DOHH2 (cell line): ENCODE data around the gene RPTN.

Experiments
- H3F3A ChIP-seq: fragments of 200-600 bp; sonication (generic), shearing (Covaris generic); 2 replicates; pipeline ENCODE4 v1.6.0; 2016; ENCODE audit warnings: antibody characterized with exemption, mild to moderate bottlenecking; ENCODE audit not compliant: control insufficient read depth, insufficient read depth
- H3K27ac ChIP-seq: fragments of 200-600 bp; sonication (generic); 2 replicates; pipeline ENCODE4 v1.5.1; 2014; ENCODE audit warnings: low read depth, mild to moderate bottlenecking, low read length, moderate library complexity
- H3K27me3 ChIP-seq: fragments of 200-600 bp; sonication (generic); 2 replicates; pipeline ENCODE4 v1.6.1; 2014; ENCODE audit warnings: mild to moderate bottlenecking, low read length, mixed read lengths; ENCODE audit not compliant: control insufficient read depth
- H3K36me3 ChIP-seq: fragments of 200-600 bp; sonication (generic); 2 replicates; pipeline ENCODE4 v1.6.1; 2014; ENCODE audit warnings: mild to moderate bottlenecking, low read length, moderate library complexity, mixed read lengths; ENCODE audit not compliant: control insufficient read depth
- H3K4me1 ChIP-seq: fragments of 200-600 bp; sonication (generic); 2 replicates; pipeline ENCODE4 v1.6.1; 2014; ENCODE audit warnings: mild to moderate bottlenecking, low read length, mixed read lengths; ENCODE audit not compliant: control insufficient read depth
- H3K4me2 ChIP-seq: fragments of 200-600 bp; sonication (generic); 2 replicates; pipeline ENCODE4 v1.6.0; 2014; ENCODE audit warnings: mild to moderate bottlenecking, low read length, moderate library complexity
- H3K4me3 ChIP-seq: fragments of 200-600 bp; sonication (generic); 2 replicates; pipeline ENCODE4 v1.5.1; 2014; ENCODE audit warnings: mild to moderate bottlenecking, low read length, mixed read lengths
- H3K79me2 ChIP-seq: fragments of 200-600 bp; sonication (generic); 2 replicates; pipeline ENCODE4 v1.6.1; 2014; ENCODE audit warnings: mild to moderate bottlenecking, low read length, mixed read lengths; ENCODE audit not compliant: control insufficient read depth
- H3K9me2 ChIP-seq: fragments of 200-600 bp; sonication (generic); replicated peaks from 2 replicates; pipeline ENCODE4 v1.6.1; 2014; ENCODE audit warnings: mild to moderate bottlenecking, low read length, mixed read lengths; ENCODE audit not compliant: control insufficient read depth
- H3K9me3 ChIP-seq: fragments of 200-600 bp; sonication (generic); 2 replicates; pipeline ENCODE4 v1.6.1; 2014; ENCODE audit warnings: antibody characterized with exemption, low read length, mixed read lengths; ENCODE audit not compliant: control insufficient read depth, insufficient read depth
- H4K20me1 ChIP-seq: fragments of 200-600 bp; sonication (generic); 2 replicates; pipeline ENCODE4 v1.6.0; 2014; ENCODE audit warnings: low read depth, mild to moderate bottlenecking, antibody characterized with exemption, low read length, moderate library complexity; ENCODE audit not compliant: control insufficient read depth, insufficient read depth
- CTCF ChIP-seq: fragments of 200-600 bp; sonication (generic); IDR thresholded peaks from one replicate; pipeline ENCODE4 v1.5.1; 2014; ENCODE audit warnings: antibody characterized with exemption, mild to moderate bottlenecking, low read depth, low read length; ENCODE audit not compliant: poor library complexity, severe bottlenecking
- EZH2phosphoT487 ChIP-seq: fragments of 200-600 bp; sonication (generic); IDR thresholded peaks from 2 replicates; pipeline ENCODE4 v1.6.1; 2017; ENCODE audit warnings: borderline replicate concordance, mild to moderate bottlenecking, antibody characterized with exemption, low read length, moderate library complexity, mixed read lengths

RPTN gene

GRCh38 chr1:152167835-152168534 is 9.0 kb upstream of the RPTN start:
- Histone ChIP-seq H4K20me1 (no peaks in the 10 kb centered on the region), H3K36me3 (no peaks in the 10 kb centered on the region), H3K27ac (no peak overlapping the region), H3F3A (no peaks in the 10 kb centered on the region), H3K27me3 (no peaks in the 10 kb centered on the region), H3K9me2 (no peaks in the 10 kb centered on the region), H3K4me2 (no peak overlapping the region), H3K9me3 (peaks cover 6% of the 10 kb centered on the region; the same call in 1 of the 2 replicates), H3K4me3 (no peak overlapping the region), H3K4me1 (peaks cover 19% of the 10 kb centered on the region), H3K79me2 (no peaks in the 10 kb centered on the region)
- TF ChIP-seq CTCF (no peak), EZH2phosphoT487 (no peak)

- H3K27me3 ChIP-seq: no peaks in the 10 kb centered on the region
- peaks cover 19% of the 10 kb centered on the region for H3K4me1 ChIP-seq
- no peak overlapping the region for H3K4me2 ChIP-seq
- H3K79me2 ChIP-seq: no peaks in the 10 kb centered on the region
- H3K4me3 ChIP-seq: no peak overlapping the region
- H3K9me2 ChIP-seq: no peaks in the 10 kb centered on the region
- no peak overlapping the region for H3K27ac ChIP-seq
- peaks cover 6% of the 10 kb centered on the region; the same call in 1 of the 2 replicates for H3K9me3 ChIP-seq
- TF ChIP-seq EZH2phosphoT487 (no peak), CTCF (no peak)
- no peaks in the 10 kb centered on the region for H3K36me3 ChIP-seq
- no peaks in the 10 kb centered on the region for H4K20me1 ChIP-seq
- no peaks in the 10 kb centered on the region for H3F3A ChIP-seq
Measured at GRCh38 chr1:152166966-152167365, 7.9 kb upstream of the RPTN start.

- Histone ChIP-seq H3K9me2 (no peaks in the 10 kb centered on the region), H3K27me3 (no peaks in the 10 kb centered on the region), H3K4me3 (peak overlapping the region; percentile 47), H3K4me2 (peak overlapping the region; percentile 52), H3K27ac (peak overlapping the region; percentile 23; the same call in 1 of the 2 replicates), H3K79me2 (no peaks in the 10 kb centered on the region), H3K36me3 (no peaks in the 10 kb centered on the region), H3K9me3 (peaks cover 6% of the 10 kb centered on the region; the same call in 1 of the 2 replicates), H4K20me1 (no peaks in the 10 kb centered on the region), H3F3A (no peaks in the 10 kb centered on the region), H3K4me1 (peaks cover 19% of the 10 kb centered on the region)
- TF ChIP-seq CTCF: no peak
- no peak for TF ChIP-seq EZH2phosphoT487
Measured at GRCh38 chr1:152165286-152166077, 6.5 kb upstream of the RPTN start.
